Stomach (tissue), 9 donors: Measurements from ENCODE around the gene EMILIN1. TPM values are rescaled to one million over a fixed set of nuclear protein-coding genes. Genes with fewer than 3 reads are reported as not detected.
"Not testable (repeated sequence)": the region's sequence is repeated elsewhere in the genome, so short reads cannot be mapped to it uniquely, and the experiment has no call there.

Experiments used
- DNase-seq, 2 donors: peaks; one replicate each; pipeline versions ENCODE4 v3.0.0 to v3.0.0-alpha.2; 2013 to 2019
- H3K27ac ChIP-seq, 5 donors: fragments of 200-600 bp in 4 of 5; sonication (generic) in 4 of 5; one replicate each; pipeline ENCODE4 v1.5.1; 2013 to 2019; ENCODE audit warnings: mild to moderate bottlenecking in 1 of 5, moderate library complexity in 1 of 5
- H3K27me3 ChIP-seq, 3 donors: fragments of 200-600 bp; sonication (generic); one replicate each; pipeline ENCODE4 v1.5.1; 2017 to 2019; ENCODE audit warnings: mixed run types in 1 of 3
- H3K36me3 ChIP-seq, 4 donors: fragments of 200-600 bp; sonication (generic); 1 replicate in 3 of 4; 2 replicates in 1 of 4; pipeline ENCODE4 v1.5.1; 2016 to 2019
- H3K4me1 ChIP-seq, 4 donors: fragments of 200-600 bp; sonication (generic); one replicate each; pipeline ENCODE4 v1.5.1; 2016 to 2019
- H3K4me3 ChIP-seq, 4 donors: fragments of 200-600 bp; sonication (generic) in 3 of 4; one replicate each; pipeline ENCODE4 v1.5.1; 2016 to 2019; ENCODE audit warnings: mild to moderate bottlenecking in 1 of 4
- H3K9me3 ChIP-seq, 4 donors: fragments of 200-600 bp; sonication (generic); one replicate each; pipeline ENCODE4 v1.5.1; 2016 to 2019
- EP300 ChIP-seq: sonication (generic); formaldehyde crosslinking; IDR thresholded peaks from one replicate; pipeline ENCODE4 v1.6.1; 2017; ENCODE audit warnings: antibody characterized with exemption
- POLR2A ChIP-seq, 4 donors: fragments of 450-650 bp; IDR thresholded peaks; one replicate each; pipeline ENCODE4 v1.6.1; 2016; ENCODE audit warnings: antibody characterized with exemption in 4 of 4, control low read depth in 2 of 4, mild to moderate bottlenecking in 1 of 4, moderate library complexity in 1 of 4
- POLR2AphosphoS5 ChIP-seq, 3 donors: sonication (generic); formaldehyde crosslinking; IDR thresholded peaks; one replicate each; pipeline ENCODE4 v1.6.1; 2016; ENCODE audit warnings: antibody characterized with exemption in 3 of 3
- WGBS, 5 donors: extraction: QIAGEN DNeasy Blood & Tissue Kit in 3 of 5; methylation state at CpG; one replicate each; pipeline versions ENCODE4 v1.1.5 to v1.1.7; 2013 to 2018; 5-methylcytosine and 5-hydroxymethylcytosine counted together
- intact Hi-C: fragments of 100-400 bp; cut with DNase I; formaldehyde crosslinking; loops from one replicate; pipeline ENCODE4 v1.15.1; 2023; ENCODE audit warnings: low total_unique reads
- polyA plus RNA-seq, 3 donors: library from polyadenylated mRNA; stranded (reverse); fragments of 200-250 nt; gene quantifications; one replicate each; pipeline ENCODE4 v1.2.3, GENCODE V29; 2013
- total RNA-seq, 5 donors: library from RNA; depleted of rRNA; stranded (reverse); fragments of >200 nt; gene quantifications; one replicate each; pipeline versions ENCODE4 v1.1.0 to v1.2.3, GENCODE V29; 2014 to 2016
- TF ChIP-seq, protein P1 (sequence below), 7 experiments: fragments of 450-650 bp in 4 of 7; fragments of 200-600 bp in 3 of 7; sonication (generic) in 3 of 7; IDR thresholded peaks; one replicate each; pipeline ENCODE4 v1.5.1; 2016 to 2019; ENCODE audit warnings: antibody characterized with exemption in 7 of 7, control low read depth in 2 of 7, mild to moderate bottlenecking in 1 of 7
- donor health status: healthy with polysubstance abuse.
- donor health status: Bipolar disorder and iron deficiency.
- donor health status: healthy.

Gene EMILIN1
- total and polyA plus RNA-seq, 8 donors = 17.5 to 208 (median 52.1) TPM

DNA sequence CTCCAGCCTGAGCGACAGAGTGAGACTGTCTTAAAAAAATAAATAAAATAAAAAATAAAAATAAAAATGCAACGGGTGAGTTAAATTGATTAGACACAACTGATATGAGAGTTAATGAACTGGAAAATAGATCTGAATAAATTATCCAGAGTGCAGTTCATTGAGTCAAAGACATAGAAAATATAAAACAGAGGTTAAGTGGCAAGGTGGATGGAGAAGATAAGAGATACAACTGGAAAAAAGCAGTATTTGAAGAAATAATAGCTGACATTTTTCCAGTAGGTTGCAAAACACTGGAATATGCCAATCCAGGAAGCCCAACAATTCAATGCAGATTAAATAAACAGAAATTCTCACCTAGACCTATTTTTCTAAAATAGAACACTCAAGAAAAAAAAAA, 29.8 kb downstream of the EMILIN1 start:
- H3K27ac ChIP-seq = no peak overlapping the region
- no peak for TF ChIP-seq EP300
- no peak for TF ChIP-seq POLR2A (IDR thresholded peaks at IDR 0.05)
- TF ChIP-seq, protein P1, sequence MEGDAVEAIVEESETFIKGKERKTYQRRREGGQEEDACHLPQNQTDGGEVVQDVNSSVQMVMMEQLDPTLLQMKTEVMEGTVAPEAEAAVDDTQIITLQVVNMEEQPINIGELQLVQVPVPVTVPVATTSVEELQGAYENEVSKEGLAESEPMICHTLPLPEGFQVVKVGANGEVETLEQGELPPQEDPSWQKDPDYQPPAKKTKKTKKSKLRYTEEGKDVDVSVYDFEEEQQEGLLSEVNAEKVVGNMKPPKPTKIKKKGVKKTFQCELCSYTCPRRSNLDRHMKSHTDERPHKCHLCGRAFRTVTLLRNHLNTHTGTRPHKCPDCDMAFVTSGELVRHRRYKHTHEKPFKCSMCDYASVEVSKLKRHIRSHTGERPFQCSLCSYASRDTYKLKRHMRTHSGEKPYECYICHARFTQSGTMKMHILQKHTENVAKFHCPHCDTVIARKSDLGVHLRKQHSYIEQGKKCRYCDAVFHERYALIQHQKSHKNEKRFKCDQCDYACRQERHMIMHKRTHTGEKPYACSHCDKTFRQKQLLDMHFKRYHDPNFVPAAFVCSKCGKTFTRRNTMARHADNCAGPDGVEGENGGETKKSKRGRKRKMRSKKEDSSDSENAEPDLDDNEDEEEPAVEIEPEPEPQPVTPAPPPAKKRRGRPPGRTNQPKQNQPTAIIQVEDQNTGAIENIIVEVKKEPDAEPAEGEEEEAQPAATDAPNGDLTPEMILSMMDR (IDR thresholded peaks at IDR 0.05) = no peak
- TF ChIP-seq POLR2AphosphoS5 (IDR thresholded peaks at IDR 0.05) = no peak
- intact Hi-C loops = loop anchor here (10.0 kb wide), 1 partner anchor 77 kb away; no protein-coding TSS in a partner anchor
- H3K4me3 ChIP-seq = no peak overlapping the region
- H3K9me3 ChIP-seq = no peaks in the 10 kb centered on the region
- peaks cover 0 to 28% (median 0%) of the 10 kb centered on the region in 3 donors for H3K27me3 ChIP-seq
- no peaks in the 10 kb centered on the region for H3K36me3 ChIP-seq
- no peak for DNase-seq
- WGBS, 5 donors = 77 to 90% (median 81%) methylated on average over 2 of the region's 2 CpGs
- H3K4me1 ChIP-seq = no peaks in the 10 kb centered on the region

DNA sequence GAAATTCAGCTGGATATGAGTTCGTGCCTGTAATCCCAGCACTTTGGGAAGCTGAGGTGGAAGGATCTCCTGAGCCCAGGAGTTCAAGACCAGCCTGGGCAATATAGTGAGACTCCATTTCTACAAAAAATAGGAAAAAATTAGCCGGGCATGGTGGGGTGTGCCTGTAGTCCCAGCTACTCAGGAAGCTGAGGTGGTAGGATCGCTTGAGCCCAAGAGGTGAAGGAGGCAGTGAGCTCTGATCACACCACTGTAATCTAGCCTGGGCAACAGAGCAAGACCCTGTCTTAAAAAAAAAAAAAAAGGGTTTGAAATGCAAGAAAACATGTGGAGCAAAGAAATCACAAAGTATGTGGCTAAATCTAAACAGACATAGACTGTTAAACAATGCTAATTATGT, 30.7 kb downstream of the EMILIN1 start:
- no peak overlapping the region for H3K27ac ChIP-seq
- WGBS, 5 donors = 89 to 98% (median 94%) methylated on average over 3 of the region's 3 CpGs
- no peak for DNase-seq

DNA sequence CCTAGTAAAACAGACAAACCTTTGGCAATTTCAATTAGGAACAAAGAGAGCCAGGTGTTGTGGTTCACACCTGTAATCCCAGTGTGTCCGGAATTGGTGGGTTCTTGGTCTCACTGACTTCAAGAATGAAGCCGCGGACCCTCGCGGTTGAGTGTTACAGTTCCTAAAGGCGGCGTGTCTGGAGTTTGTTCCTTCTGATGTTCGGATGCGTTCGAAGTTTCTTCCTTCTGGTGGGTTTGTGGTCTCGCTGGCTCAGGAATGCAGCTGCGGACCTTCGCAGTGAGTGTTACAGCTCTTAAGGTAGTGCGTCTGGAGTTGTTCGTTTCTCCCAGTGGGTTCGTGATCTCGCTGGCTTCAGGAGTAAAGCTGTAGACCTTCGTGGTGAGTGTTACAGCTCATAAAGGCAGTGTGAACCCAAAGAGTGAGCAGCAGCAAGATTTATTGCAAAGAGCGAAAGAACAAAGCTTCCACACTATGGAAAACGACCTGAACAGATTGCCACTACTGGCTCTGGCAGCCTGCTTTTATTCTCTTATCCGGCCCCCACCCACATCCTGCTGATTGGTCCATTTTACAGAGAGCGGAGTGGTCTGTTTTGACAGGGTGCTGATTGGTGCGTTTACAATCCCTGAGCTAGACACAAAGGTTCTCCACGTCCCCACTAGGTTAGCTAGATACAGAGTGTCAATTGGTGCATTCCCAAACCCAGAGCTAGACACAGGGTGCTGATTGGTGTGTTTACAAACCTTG, 32.4 kb downstream of the EMILIN1 start:
- DNase-seq, intact Hi-C loops, H3K27ac ChIP-seq, H3K4me1 ChIP-seq, H3K36me3 ChIP-seq, H3K4me3 ChIP-seq, H3K9me3 ChIP-seq: not testable (repeated sequence)
- 77 to 88% (median 86%) methylated on average over 24 of the region's 24 CpGs for WGBS, 5 donors
- H3K27me3 ChIP-seq = peaks cover 0 to 17% (median 0%) of the 10 kb centered on the region in 3 donors

More for the DNA sequence above, 30.7 kb downstream of the EMILIN1 start:
- Histone ChIP-seq H3K27me3 (peaks cover 0 to 28% (median 0%) of the 10 kb centered on the region in 3 donors), H3K9me3 (no peaks in the 10 kb centered on the region), H3K36me3 (no peaks in the 10 kb centered on the region), H3K4me1 (no peaks in the 10 kb centered on the region), H3K4me3 (no peak overlapping the region)
- intact Hi-C loops = loop anchor here (10.0 kb wide), 1 partner anchor 76 kb away; no protein-coding TSS in a partner anchor
- no peak for TF ChIP-seq POLR2AphosphoS5 (IDR thresholded peaks at IDR 0.05)
- no peak for TF ChIP-seq POLR2A (IDR thresholded peaks at IDR 0.05)
- TF ChIP-seq, protein P1 (IDR thresholded peaks at IDR 0.05) = no peak
- no peak for TF ChIP-seq EP300

DNA sequence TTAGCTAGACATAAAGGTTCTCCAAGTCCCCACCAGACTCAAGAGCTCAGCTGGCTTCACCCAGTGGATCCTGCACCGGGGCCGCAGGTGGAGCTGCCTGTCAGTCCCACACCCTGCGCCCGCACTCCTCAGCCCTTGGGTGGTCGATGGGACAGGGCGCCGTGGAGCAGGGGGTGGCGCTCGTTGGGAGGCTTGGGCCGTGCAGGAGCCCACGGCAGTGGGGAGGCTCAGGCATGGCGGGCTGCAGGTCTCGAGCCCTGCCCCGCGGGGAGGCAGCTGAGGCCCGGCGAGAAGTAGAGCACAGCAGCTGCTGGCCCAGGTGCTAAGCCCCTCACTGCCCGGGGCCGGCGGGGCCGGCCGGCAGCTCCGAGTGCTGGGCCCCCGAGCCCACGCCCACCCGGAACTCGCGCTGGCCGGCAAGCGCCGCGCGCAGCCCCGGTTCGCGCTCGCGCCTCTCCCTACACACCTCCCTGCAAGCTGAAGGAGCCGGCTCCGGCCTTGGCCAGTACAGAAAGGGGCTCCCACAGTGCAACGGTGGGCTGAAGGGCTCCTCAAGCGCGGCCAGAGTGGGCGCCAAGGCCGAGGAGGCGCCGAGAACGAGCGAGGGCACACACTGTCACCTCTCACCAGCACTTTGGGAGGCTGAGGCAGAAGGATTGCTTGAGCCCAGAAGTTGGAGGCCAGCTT, 33.1 kb downstream of the EMILIN1 start:
- WGBS, 5 donors = 92 to 100% (median 95%) methylated on average over 2 to 49 of the region's 49 CpGs
- H3K9me3 ChIP-seq, H3K27ac ChIP-seq, H3K4me1 ChIP-seq, DNase-seq, H3K4me3 ChIP-seq, H3K36me3 ChIP-seq, intact Hi-C loops: not testable (repeated sequence)
- peaks cover 0 to 12% (median 0%) of the 10 kb centered on the region in 3 donors for H3K27me3 ChIP-seq

DNA sequence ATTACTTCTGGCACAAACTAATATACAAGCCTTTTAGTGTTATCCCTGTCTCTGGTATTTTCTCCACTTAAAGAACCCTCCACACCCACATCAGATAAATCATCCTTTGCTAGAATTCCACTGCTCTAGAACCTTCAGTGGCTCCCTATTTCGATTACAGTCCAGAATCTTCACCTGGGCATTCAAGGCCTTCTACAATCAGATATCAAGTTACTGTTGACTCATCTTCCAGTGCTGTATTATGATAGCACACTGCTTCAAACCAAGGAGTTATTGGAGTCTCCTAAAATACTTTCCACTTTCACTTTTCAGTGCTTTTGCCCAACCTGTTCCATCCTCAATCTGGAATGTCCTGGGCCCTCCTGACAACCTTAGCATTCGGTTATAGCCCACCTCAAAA, 37.1 kb downstream of the EMILIN1 start:
- peaks cover 10 to 39% (median 24%) of the 10 kb centered on the region in 3 donors for H3K27me3 ChIP-seq
- H3K9me3 ChIP-seq = no peaks in the 10 kb centered on the region
- no peak for DNase-seq
- H3K4me3 ChIP-seq = no peak overlapping the region
- peaks cover 11 to 17% (median 13%) of the 10 kb centered on the region in 4 donors for H3K4me1 ChIP-seq
- intact Hi-C loops = no loop called here
- TF ChIP-seq POLR2A (IDR thresholded peaks at IDR 0.05) = no peak
- no peak for TF ChIP-seq EP300
- TF ChIP-seq, protein P1 (IDR thresholded peaks at IDR 0.05) = no peak
- TF ChIP-seq POLR2AphosphoS5 (IDR thresholded peaks at IDR 0.05) = no peak
- H3K27ac ChIP-seq = no peak overlapping the region
- 65 to 81% (median 69%) methylated on average over 2 of the region's 2 CpGs for WGBS, 5 donors
- no peaks in the 10 kb centered on the region for H3K36me3 ChIP-seq
